Panc1 (cell line): ENCODE measurements around the gene ROS1. TPM values are rescaled to one million over a fixed set of nuclear protein-coding genes. Genes with fewer than 3 reads are reported as not detected.

ENCODE experiments used
- ATAC-seq: fragments of 200-7000 bp; cut with Tn5 transposase; 2 replicates; pipeline ENCODE4 v1.9.1; 2020; ENCODE audit warnings: mild to moderate bottlenecking, moderate library complexity
- BruUV-seq: library from RNA; stranded (reverse); fragments of 400-500 nt; replicated peaks from 2 replicates; lab custom pipeline; 2021; lab: Mats Ljungman, UMichigan
- CTCF ChIA-PET: fragments of 300-600 bp; sonication (Branson Sonifier 250); formaldehyde crosslinking; loops from one replicate; lab custom pipeline; 2022; ENCODE audit warnings: antibody characterized with exemption; lab: Charles Lee
- POLR2A ChIA-PET: fragments of 300-600 bp; sonication (Branson Sonifier 250); formaldehyde crosslinking; loops from one replicate; lab custom pipeline; 2022; ENCODE audit warnings: antibody characterized with exemption; lab: Charles Lee
- DNase-seq: peaks from one replicate; pipeline ENCODE4 v3.0.0-alpha.2; 2010; ENCODE audit warnings: low read depth, low spot score
- H3K27ac ChIP-seq: 2 replicates; pipeline ENCODE4 v1.5.1; 2011; ENCODE audit warnings: mild to moderate bottlenecking, low read length, inconsistent platforms
- H3K27me3 ChIP-seq: fragments of 200-500 bp; sonication (Bioruptor generic); 2 replicates; pipeline ENCODE4 v1.6.0; 2014; ENCODE audit warnings: low read length, inconsistent platforms; ENCODE audit not compliant: control insufficient read depth, insufficient read depth
- H3K36me3 ChIP-seq: fragments of 200-500 bp; sonication (Bioruptor generic); 2 replicates; pipeline ENCODE4 v1.5.1; 2014; ENCODE audit warnings: inconsistent platforms, mild to moderate bottlenecking, low read length, moderate library complexity; ENCODE audit not compliant: control insufficient read depth, insufficient read depth
- H3K4me1 ChIP-seq: 2 replicates; pipeline ENCODE4 v1.5.1; 2011; ENCODE audit warnings: inconsistent platforms, mild to moderate bottlenecking, low read length, moderate library complexity; ENCODE audit not compliant: control insufficient read depth, insufficient read depth
- H3K4me3 ChIP-seq, 2 experiments: 2 replicates each; pipeline ENCODE4 v1.5.1; 2011 to 2012; ENCODE audit warnings: low read depth in 2 of 2, low read length in 2 of 2, mild to moderate bottlenecking in 2 of 2, inconsistent platforms in 1 of 2, moderate library complexity in 1 of 2
- H3K9me3 ChIP-seq: fragments of 200-500 bp; sonication (Bioruptor generic); 2 replicates; pipeline ENCODE4 v1.5.1; 2014; ENCODE audit warnings: low read depth, mild to moderate bottlenecking, inconsistent platforms, low read length, moderate library complexity; ENCODE audit not compliant: control insufficient read depth, insufficient read depth
- CTCF ChIP-seq: fragments of 450-650 bp; IDR thresholded peaks from 2 replicates; pipeline ENCODE4 v1.5.1; 2017; ENCODE audit warnings: mild to moderate bottlenecking
- POLR2AphosphoS5 ChIP-seq: IDR thresholded peaks from 2 replicates; pipeline ENCODE4 v1.6.1; 2012; ENCODE audit warnings: mild to moderate bottlenecking, low read depth, low read length, moderate library complexity
- REST ChIP-seq, 2 experiments: IDR thresholded peaks; 2 replicates each; pipeline ENCODE4 v1.6.1; 2011 to 2012; ENCODE audit warnings: low read depth in 2 of 2, control low read depth in 1 of 2, low read length in 1 of 2, mild to moderate bottlenecking in 1 of 2, moderate library complexity in 1 of 2; ENCODE audit not compliant: insufficient read depth in 1 of 2
- SIN3A ChIP-seq: IDR thresholded peaks from 2 replicates; pipeline ENCODE4 v1.6.1; 2012; ENCODE audit warnings: low read depth, mild to moderate bottlenecking, low read length, moderate library complexity, borderline replicate concordance; ENCODE audit not compliant: insufficient read depth
- TCF7L2 ChIP-seq: IDR thresholded peaks from 2 replicates; pipeline ENCODE4 v1.6.1; 2011; ENCODE audit warnings: mild to moderate bottlenecking, low read depth, low read length, inconsistent platforms
- in situ Hi-C: cut with HindIII; loops from 2 replicates; pipeline ENCODE4 v1.10.0; 2016; ENCODE audit warnings: low sequenced_read_pairs, low pct_unique_long_range_greater_than_20kb
- intact Hi-C: fragments of 100-400 bp; cut with micrococcal nuclease; formaldehyde crosslinking; loops from one replicate; pipeline ENCODE4 v1.10.0; 2022; ENCODE audit not compliant: unreplicated experiment
- total RNA-seq: library from RNA; stranded (reverse); gene quantifications from one replicate; pipeline ENCODE4 v1.2.1, GENCODE V29; 2021; ENCODE audit not compliant: unreplicated experiment

ROS1 gene
- total RNA-seq, 1 experiment from 2014 or later, result 0.10 TPM

- H3K27me3 ChIP-seq, result 0 out of 2 replicates have a peak, but pooled peaks cover 2% of the 10 kb centered on the region
- ATAC-seq (no peak), DNase-seq (no peak)
- TF ChIP-seq TCF7L2 (no peak), CTCF (no peak), REST (IDR thresholded peaks at IDR 0.05; ENCODE audit: insufficient read depth in 1 of 2, low read depth in 2 of 2, low read length in 1 of 2) (no peak), POLR2AphosphoS5 (no peak), SIN3A (no peak)
- POLR2A ChIA-PET, result no interaction called here
- no peaks in the 10 kb centered on the region for H3K36me3 ChIP-seq
- no peaks in the 10 kb centered on the region for H3K4me1 ChIP-seq
- no peaks in the 10 kb centered on the region for H3K9me3 ChIP-seq
- in situ Hi-C loops, result no loop called here
- BruUV-seq, result no TSS peak
- no peak overlapping the region for H3K27ac ChIP-seq
- no peak overlapping the region for H3K4me3 ChIP-seq
- CTCF ChIA-PET, result no interaction called here
- intact Hi-C loops, result no loop called here
Measured at GRCh38 chr6:117307655-117308054, 118.1 kb downstream of the ROS1 start.

GRCh38 chr6:117306227-117306790 lies 119.4 kb downstream of the ROS1 start:
- ATAC-seq, result no peak
- DNase-seq, result no peak
- no TSS peak for BruUV-seq
- H3K4me1 ChIP-seq, result no peaks in the 10 kb centered on the region
- H3K27me3 ChIP-seq, result 0 out of 2 replicates have a peak, but pooled peaks cover 2% of the 10 kb centered on the region
- POLR2A ChIA-PET, result no interaction called here
- in situ Hi-C loops, result no loop called here
- no peak overlapping the region for H3K4me3 ChIP-seq
- TF ChIP-seq TCF7L2, result no peak
- no peak for TF ChIP-seq REST (IDR thresholded peaks at IDR 0.05; ENCODE audit: insufficient read depth in 1 of 2, low read depth in 2 of 2, low read length in 1 of 2)
- TF ChIP-seq POLR2AphosphoS5, result no peak
- TF ChIP-seq CTCF, result no peak
- no peak for TF ChIP-seq SIN3A
- H3K27ac ChIP-seq, result no peak overlapping the region
- intact Hi-C loops, result no loop called here
- H3K36me3 ChIP-seq, result no peaks in the 10 kb centered on the region
- no peaks in the 10 kb centered on the region for H3K9me3 ChIP-seq
- CTCF ChIA-PET, result interaction anchor here (0.6 kb wide), 1 partner anchor 10 kb away, joined by 6 read pairs; no protein-coding TSS in a partner anchor
